HG02870 (cell line): Measurements from ENCODE around the gene TSEN2.
"Not testable (repeated sequence)": the region's sequence is repeated elsewhere in the genome, so short reads cannot be mapped to it uniquely, and the experiment has no call there.

Experiments used
- ATAC-seq: cut with Tn5 transposase; IDR thresholded peaks from one replicate; pipeline ENCODE4 v1.9.1; 2021; ENCODE audit warnings: mild to moderate bottlenecking, moderate library complexity; ENCODE audit not compliant: unreplicated experiment

TSEN2 gene

DNA sequence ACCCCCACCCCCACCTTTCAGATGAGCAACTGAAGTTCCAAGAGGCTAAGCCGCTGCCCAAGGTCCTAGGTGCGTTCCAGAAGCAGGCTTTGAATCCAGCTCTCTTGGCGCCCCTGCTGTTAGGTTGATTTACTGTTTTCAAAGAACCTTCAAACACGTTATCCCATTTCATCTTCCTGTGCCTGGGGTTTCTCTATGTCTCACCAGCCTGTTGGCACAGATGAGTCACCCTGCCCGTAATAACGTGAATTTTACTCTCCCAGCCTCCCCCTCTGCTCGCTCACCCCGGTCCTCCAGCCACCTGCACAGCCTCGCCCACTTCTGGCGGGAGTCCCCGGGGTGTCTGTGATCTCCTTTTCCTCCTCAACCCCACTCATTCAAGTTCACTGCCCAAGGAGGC lies 13.0 kb upstream of the TSEN2 start:
- no peak for ATAC-seq

DNA sequence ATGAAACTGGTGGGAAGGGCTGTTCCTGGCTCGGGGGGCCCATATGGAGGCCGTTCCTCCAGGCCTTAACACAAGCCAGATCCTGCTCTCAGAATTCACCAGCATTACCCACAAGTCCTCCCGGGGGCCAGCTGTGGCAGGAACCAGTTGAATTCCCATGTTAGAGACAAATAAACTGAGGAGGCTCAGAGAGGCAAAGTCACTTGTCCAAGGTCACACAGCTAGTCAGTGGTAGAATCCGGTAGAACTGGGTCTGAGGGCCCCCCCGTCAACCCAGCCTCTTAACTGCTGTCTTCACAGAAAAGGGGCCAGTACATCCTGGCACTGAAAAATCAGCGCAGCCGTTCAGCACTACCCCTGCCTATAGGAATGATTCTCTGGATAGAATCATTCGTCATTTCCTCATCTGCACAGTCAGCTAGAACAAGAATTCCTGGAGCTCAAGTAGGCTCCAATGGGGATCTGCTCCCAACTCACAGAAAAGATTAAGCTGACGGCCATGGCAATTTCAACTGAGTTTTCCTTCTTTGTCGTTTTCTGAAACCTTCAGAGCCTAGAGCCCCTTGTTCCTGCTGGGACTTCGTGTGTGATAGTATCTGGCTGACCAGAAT lies 12.2 kb upstream of the TSEN2 start:
- ATAC-seq, result no peak

DNA sequence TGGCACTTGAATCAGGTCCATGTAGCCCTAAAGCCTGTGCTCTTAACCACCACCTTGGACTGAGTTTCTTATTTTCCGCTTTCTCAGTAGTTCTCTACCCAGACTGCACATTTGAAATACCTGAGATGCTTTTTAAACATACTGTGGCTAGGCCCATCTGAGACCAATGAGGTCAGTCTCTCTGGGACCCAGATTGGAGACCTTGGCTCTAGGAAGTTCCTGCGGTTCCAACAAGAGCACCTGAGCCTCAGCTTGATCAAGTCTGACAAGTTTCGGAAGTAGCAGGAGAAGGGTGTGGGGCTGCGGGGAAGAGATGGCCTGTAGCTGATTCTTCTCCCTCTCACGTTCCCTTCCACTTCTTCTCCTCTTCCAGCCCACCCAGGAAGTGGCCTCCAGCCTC lies 11.5 kb upstream of the TSEN2 start:
- ATAC-seq, result no peak

DNA sequence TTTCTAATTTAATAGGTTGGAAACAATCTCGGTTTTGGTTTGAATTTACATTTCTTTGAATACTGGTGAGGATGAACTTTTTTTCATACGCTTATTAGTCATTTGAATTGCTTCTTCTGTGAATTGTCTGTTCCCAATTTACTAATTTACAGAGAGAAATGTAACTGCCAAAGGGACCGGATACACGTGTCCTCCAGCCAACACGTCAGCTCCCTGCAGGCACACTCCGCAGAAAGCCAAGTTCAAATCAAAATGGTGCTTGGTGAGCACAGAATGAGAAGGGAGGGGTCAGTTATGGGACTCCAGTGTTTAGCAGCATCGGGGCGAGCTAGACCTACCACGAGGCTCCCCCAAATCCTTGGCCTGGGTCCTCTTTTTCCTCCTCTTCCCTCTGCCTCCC lies 10.8 kb upstream of the TSEN2 start:
- ATAC-seq, result no peak

DNA sequence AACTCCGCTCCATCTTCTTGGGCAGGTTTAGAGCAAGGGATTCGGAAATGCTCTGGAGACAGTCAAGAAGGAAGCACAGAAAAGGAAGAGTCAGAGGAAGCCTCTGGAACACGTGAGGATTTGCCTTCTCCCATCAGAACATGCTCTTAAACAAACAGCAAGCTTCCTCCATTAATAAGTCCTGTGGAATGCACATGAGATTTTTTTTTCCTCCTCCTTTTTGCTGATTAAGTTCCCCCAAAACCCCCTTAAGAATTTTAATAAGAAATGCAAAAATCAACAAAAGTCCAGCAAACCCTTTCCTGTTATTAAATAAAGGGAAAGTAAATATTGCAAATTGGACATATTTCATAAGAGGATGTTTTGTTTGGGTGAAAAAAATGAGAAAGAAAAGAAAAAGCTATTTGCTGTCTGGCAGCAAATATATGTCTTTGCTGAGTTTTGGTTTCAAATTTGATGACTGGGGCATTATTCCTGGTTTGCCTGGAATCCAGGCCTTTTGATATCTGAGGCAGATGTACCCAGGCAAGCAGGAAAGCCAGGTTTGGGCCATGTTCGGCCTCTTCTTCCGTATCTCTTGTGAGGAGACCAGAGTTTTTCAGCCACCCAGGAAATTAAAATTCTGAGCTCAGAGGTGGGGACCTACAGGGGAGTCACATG lies 7.9 kb upstream of the TSEN2 start:
- ATAC-seq, result no peak

DNA sequence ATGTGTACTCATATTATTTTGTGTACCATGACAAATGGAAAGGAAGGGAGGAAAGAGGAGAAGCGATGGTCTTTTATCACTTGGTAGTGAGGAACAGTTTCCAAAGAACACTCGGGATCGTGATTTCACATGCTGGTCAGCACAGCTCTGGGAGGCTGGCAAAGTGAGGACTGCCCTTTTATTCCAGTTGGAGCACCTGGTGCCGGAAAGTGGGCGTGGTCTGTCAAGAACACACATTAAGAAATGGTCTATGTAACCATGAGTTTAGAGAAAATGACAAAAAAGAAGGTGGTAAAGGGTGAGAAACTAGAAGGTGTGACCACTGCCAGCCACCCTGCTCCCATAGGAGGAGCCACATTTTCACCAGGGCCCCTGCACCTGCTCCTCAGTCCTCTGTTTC lies 7.0 kb upstream of the TSEN2 start:
- no peak for ATAC-seq

DNA sequence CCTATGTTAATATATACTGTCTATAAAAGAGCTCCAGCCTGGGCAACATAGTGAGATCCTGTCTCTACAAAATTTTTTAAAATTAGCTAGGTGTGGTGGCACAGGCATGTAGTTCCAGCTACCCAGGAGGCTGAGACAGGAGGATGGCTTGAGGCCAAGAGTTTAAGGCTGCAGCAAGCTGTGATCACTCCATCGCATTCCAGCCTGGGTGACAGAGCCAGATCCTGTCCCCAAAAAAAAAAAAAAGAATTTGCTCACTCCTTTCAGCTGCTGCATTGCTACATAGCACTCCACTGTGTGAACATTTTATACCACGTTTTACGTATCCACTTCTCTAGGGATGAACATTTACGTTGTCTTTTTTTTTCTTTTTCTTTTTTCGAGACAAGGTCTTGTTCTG lies 6.0 kb upstream of the TSEN2 start:
- no peak for ATAC-seq

DNA sequence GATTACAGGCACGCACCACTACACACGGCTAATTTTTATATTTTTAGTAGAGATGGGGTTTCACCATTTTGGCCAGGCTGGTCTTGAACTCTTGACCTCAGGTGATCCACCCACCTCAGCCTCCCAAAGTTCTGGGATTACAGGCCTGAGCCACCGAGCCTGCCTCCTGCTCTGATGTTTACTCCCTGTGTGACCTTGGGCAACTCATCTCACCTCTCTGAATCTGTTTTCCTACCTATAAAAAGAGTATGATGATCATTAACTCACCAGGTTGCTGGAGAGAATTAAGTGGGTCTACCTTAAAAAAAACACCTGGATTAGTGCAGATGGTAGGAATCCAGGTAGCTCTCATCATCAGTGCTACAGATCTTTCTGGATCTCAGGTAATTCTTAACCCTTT lies 5.1 kb upstream of the TSEN2 start:
- not testable (repeated sequence) for ATAC-seq

DNA sequence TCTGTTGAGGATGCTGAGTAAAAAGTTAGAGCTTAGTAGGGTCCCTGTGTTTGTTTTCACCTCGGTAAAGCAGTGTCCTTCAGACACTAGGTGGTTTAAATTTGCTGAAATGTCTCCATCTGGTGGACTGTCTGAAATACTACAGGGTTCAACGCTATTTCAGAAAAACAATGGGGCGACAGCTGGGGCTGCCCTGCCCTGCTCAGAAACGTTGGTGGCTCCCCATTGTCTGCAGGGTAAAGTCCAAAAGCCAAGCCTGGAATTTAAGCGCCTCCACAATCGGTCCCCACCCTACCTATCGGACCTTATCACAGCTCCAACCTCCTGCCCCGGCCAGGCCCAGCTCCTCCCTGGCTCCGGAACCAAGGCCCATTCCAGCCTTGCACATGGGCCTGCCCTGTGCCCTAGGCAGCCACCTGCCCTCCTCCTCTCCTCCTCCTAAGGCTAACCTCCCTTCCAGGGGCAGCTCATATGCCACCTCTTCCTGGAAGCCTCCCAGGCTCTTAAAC lies 4.3 kb upstream of the TSEN2 start:
- no peak for ATAC-seq

DNA sequence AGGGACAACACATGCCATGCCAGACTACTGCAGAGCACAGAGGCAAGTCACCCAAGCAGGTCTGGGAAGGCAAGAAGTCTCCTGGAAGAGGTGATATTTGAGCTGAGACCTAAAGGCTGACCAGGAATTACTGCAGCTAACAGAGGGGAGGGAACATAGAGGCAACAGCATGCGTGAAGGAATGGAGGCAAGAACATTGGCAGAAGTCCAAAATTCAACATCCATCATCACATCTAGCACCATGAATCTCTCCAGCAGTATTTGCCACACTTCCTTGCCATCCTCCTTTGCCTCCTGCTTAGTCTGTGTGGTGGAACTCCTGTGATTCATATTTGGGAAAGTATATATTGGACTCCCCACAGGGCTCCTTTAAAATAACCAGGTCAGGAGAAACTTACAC lies 870 bp upstream of the TSEN2 start:
- no peak for ATAC-seq

DNA sequence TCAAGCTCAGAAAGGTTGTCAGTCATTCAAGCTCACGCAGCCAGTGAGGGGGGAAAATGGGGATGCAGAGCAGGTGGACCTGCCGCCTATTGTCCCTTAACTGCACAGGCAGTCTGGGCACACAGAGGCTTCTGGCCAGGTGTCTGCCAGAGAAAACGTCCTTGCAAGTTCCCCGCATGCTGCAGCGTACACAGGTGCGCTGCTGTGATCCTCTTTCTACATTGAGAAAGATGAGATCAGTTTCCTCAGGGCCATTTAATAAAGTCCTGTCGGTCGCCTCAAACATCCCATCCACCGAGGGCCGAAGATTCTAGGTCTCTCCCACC lies 445 bp upstream of the TSEN2 start:
- no peak for ATAC-seq

DNA sequence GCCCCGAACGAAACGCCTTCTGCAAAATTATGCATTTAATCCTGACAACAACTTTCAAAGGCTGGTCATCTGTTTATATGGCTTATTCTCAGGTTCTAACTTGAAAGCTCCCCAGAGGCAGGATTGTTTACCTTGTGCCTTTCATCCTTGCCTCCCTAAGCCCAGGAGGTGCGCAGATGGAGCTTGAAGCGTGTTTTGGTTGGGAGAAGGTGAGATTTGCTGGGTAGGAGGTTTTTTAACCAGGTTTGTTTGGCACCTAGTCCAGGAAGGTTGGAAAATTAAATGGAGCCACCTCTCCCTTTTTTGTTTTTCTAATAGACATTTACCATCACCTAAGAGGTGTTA lies 675 bp downstream of the TSEN2 start:
- ATAC-seq, result no peak

DNA sequence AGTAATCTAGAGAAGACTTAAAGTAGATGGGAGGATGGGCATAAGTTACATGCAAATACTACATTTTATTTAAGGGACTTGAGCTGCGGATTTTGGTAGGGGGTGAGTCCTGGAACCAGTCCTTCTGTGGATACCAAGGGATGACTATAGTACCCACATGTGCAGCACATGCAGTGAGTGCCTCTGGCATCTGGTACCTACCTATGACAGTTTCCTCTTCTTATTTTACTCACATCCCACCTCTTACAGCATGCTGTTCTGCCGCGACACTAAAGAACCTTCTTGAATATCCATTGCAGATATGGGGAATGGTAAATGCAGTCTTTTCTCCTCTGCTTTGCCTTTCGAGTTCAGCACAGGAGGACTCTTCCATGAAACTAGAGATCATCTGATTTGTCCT lies 1.7 kb downstream of the TSEN2 start:
- ATAC-seq, result no peak

DNA sequence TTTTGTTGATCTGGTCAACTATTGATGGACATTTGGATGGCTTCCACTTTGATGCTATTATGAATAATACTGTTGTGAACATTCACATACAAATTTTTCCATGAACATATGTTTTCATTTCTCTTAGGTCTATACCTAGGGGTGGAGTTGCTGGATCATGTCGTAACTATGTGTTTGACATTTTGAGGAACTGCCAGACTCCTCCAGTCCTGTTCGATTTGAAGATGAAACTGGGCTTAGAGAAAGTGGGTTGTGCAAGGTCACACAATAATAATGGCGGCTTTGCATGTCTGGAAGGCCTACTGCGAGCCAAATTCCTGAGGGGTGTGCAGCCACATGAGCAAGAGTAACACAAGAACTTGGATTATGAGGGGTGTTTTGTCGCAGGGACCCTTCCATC lies 2.6 kb downstream of the TSEN2 start:
- no peak for ATAC-seq

DNA sequence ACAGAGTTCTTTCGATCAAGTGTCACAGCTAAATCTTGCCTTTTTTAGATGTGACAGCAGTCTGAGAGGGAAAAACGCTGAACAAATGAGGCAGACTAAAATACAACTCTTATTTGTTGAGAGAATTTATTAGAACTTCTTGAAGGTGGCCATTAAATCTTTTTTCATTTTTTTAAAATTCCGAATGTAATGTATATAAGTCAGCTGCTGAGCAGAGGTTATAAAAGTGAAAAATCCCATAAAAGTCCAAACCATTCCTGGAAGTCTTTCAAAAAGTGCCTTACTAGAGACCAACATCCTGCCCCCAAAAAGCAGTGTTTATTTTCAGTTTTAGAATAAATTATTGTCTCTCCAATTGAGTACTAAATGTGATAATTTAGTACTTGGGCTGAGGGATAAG lies 3.1 kb downstream of the TSEN2 start:
- no peak for ATAC-seq

DNA sequence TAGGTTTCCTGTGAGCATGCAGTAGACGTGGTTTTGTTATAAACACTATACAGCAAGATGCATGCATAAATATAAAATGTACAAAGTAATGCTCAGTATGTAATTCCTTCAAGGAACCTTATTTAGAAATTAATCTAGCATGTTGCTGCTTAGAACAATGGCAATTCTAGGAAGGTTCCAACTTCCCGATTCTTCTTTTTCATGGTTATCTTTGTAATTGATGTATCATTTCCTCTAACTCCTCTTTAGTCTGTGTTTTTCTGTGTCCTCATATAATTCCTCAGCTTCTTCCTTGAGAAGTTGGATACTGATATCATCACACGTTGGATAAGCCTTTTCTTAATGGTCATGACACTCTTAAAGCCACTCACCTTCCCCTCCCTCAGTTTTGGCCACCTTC lies 3.5 kb downstream of the TSEN2 start:
- ATAC-seq, result no peak

DNA sequence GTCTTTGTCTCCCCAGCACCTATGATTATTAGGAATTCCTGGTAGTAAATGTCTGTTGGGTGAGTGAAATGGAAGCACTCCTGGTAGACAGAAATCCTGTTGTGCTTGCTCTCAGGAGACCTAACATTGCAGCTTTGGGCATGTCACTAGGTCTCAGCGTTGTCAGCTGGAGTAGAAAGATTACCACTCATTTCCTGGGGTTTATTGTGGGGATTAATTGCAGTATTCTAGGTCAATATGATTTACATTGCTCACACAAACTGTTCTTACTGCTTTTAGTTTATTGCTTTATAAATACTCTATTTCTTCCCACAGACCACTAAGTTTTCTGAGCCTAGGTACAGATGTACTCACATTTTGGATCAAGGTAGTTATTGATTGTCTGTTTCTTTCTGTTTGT lies 5.1 kb downstream of the TSEN2 start:
- no peak for ATAC-seq

DNA sequence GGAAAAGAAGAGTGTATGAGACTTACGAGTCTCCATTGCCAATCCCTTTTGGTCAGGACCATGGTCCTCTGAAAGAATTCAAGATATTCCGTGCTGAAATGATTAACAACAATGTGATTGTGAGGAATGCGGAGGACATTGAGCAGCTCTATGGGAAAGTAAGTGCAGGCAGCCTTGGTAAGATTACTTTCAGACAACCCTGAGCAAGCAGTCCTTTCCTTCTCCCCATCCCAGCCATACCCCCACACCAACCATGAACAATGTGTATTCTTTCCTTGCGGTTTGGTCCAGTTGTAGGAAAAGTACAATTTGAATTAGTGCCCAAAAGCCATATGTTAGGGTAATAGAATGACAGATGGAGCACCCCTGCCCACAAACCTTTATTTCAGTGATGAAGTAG lies 5.6 kb downstream of the TSEN2 start:
- ATAC-seq, result no peak

DNA sequence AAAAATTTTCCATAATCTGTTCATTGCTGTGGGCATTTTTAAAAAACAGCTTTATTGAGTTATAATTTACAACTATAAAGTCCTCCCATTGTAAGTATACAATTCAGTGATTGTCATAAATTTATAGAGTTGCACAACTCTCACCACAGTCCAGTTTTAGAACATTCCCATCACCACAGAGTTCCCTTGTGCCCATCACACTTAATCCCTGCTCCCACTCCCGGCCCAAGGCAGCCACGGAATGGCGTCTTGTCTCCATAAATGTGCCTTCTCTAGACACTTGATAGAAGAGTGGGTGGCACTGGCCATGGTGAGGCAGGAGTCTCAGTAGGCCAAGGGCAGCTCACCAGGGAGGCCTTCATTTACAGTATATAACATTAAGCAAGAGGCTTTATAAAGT lies 6.3 kb downstream of the TSEN2 start:
- no peak for ATAC-seq

DNA sequence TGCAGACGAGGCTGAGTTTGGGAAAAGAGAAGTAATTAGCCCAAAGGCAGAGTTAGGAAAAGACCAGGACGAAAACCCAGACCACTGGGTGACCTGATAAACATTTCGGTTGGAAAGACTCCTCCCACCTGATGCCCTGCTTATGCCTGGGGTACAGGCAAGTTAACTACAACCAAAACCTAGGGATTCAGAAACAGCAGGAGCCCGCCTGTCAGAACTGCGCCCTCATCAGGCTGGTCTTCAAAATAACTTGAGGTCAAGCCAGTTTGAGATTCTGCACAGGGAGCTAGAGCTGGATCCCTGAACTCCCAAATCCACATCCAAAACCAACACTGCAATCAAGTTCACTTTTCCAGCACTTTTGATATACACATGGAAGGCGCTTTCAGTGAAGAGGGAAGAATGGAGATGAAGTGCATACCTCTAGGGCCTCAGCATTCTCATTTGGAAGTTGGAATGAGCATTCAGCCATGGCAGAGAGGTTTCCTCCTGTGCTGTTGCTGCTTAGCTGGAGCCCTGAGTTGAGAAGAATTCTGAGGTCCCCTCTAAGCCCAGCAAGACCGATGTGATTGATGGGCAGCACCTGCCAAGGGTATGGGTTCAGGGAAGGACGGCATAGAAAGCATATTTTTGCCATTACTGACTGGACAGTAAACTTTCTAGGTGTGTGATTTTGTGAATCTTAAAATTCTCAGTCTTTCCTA lies 11.6 kb downstream of the TSEN2 start:
- no peak for ATAC-seq

DNA sequence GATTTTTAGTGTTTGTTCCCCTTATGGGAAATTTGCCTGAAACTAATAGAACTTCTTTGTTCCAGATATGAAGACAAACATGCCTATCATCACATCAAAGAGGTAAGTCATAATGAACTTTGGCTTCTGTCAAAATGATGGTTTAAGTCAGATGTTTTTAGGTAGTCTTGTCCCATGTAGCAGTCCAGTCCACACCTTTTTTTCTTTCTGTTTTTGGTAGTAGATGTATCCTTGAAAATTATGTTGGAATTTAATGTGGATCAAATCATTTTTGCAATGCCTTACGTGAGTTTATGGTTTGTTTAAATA lies 12.1 kb downstream of the TSEN2 start:
- no peak for ATAC-seq

DNA sequence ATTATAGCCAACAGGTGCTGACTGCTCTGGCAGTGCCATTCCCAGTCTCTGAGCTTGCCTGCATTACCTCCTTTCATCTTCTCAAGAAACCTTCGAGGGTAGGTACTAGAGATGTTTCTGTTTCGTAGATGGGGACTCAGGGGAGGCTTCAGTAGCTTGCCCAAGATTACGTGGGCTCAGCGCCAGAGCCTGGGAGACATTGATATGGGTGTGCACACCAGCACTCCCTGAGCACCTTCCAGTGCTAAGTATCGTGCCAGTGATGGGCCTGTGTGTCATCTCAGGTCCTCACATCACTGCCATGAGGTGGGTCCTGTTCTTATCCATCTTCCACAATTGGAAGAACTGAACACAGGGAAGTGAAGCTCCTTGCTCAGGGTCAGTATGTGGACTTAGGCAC lies 15.2 kb downstream of the TSEN2 start:
- no peak for ATAC-seq
